CD14-positive monocyte (primary cell): ENCODE results near the gene ZBTB32. TPM values are rescaled to one million over a fixed set of nuclear protein-coding genes. Genes with fewer than 3 reads are reported as not detected.
A peak's percentile ranks its signal among the peaks of the same experiment; 100 is the strongest.

Experiments
- DNase-seq, 3 donors: peaks; one replicate each; pipeline ENCODE4 v3.0.0-alpha.2; 2011 to 2022
- H2AFZ ChIP-seq: 2 replicates; pipeline ENCODE4 v1.6.0; 2012; ENCODE audit warnings: mild to moderate bottlenecking, low read depth, low read length, inconsistent platforms; ENCODE audit not compliant: insufficient read depth, poor library complexity, severe bottlenecking
- H3K27ac ChIP-seq, 2 donors: 1 replicate in 1 of 2; 2 replicates in 1 of 2; pipeline ENCODE4 v1.5.1; 2012 to 2013; ENCODE audit warnings: low read length in 2 of 2, control low read depth in 1 of 2, inconsistent platforms in 1 of 2, low read depth in 1 of 2, mild to moderate bottlenecking in 1 of 2
- H3K27me3 ChIP-seq, 2 donors: one replicate each; pipeline versions ENCODE4 v1.6.0 to v1.6.1; 2011 to 2013; ENCODE audit warnings: low read length in 2 of 2; ENCODE audit not compliant: control insufficient read depth in 2 of 2, insufficient read depth in 2 of 2
- H3K36me3 ChIP-seq, 2 donors: replicated peaks in 1 of 2; 1 replicate in 1 of 2; 2 replicates in 1 of 2; pipeline versions ENCODE4 v1.5.1 to v1.6.1; 2012 to 2013; ENCODE audit warnings: low read length in 2 of 2, control low read depth in 1 of 2, inconsistent platforms in 1 of 2, mild to moderate bottlenecking in 1 of 2; ENCODE audit not compliant: insufficient read depth in 2 of 2, control insufficient read depth in 1 of 2
- H3K4me1 ChIP-seq, 2 donors: 1 replicate in 1 of 2; 2 replicates in 1 of 2; pipeline versions ENCODE4 v1.5.1 to v1.6.1; 2012 to 2013; ENCODE audit warnings: low read length in 2 of 2, control low read depth in 1 of 2, inconsistent platforms in 1 of 2, mild to moderate bottlenecking in 1 of 2, moderate library complexity in 1 of 2; ENCODE audit not compliant: insufficient read depth in 2 of 2, control insufficient read depth in 1 of 2
- H3K4me2 ChIP-seq: replicated peaks from 2 replicates; pipeline ENCODE3; 2012; ENCODE audit warnings: low read length, moderate library complexity, mild to moderate bottlenecking; ENCODE audit not compliant: poor library complexity, severe bottlenecking; ENCODE audit errors: extremely low read depth
- H3K4me3 ChIP-seq, 3 experiments: fragments of 200-600 bp in 1 of 3; sonication (generic) in 1 of 3; replicated peaks in 1 of 3; 1 replicate in 2 of 3; 2 replicates in 1 of 3; pipeline ENCODE4 v1.5.1; 2011 to 2013; ENCODE audit warnings: low read length in 3 of 3, mild to moderate bottlenecking in 3 of 3, control low read depth in 2 of 3, low read depth in 2 of 3, inconsistent platforms in 1 of 3, moderate library complexity in 1 of 3
- H3K79me2 ChIP-seq: 2 replicates; pipeline ENCODE4 v1.6.0; 2012; ENCODE audit warnings: mild to moderate bottlenecking, control low read depth, inconsistent platforms, low read length, moderate library complexity; ENCODE audit not compliant: insufficient read depth
- H3K9ac ChIP-seq: 2 replicates; pipeline ENCODE4 v1.6.0; 2017; ENCODE audit warnings: low read length, mild to moderate bottlenecking; ENCODE audit not compliant: insufficient read depth, poor library complexity, severe bottlenecking
- H3K9me3 ChIP-seq, 2 donors: replicated peaks in 1 of 2; 1 replicate in 1 of 2; 2 replicates in 1 of 2; pipeline versions ENCODE4 v1.5.1 to v1.6.1; 2012 to 2013; ENCODE audit warnings: low read length in 2 of 2, control low read depth in 1 of 2; ENCODE audit not compliant: control insufficient read depth in 1 of 2, insufficient read depth in 1 of 2
- H4K20me1 ChIP-seq: 2 replicates; pipeline ENCODE4 v1.6.0; 2012; ENCODE audit warnings: mild to moderate bottlenecking, low read length, control low read depth, moderate library complexity; ENCODE audit not compliant: insufficient read depth
- H3K27ac Mint-ChIP-seq, 7 donors: one replicate each; pipeline ENCODE4 v1.8.0; 2020; ENCODE audit warnings: mild to moderate bottlenecking in 7 of 7, mixed read lengths in 7 of 7, moderate library complexity in 6 of 7, inconsistent platforms in 2 of 7
- H3K27me3 Mint-ChIP-seq, 3 donors: one replicate each; pipeline ENCODE4 v1.8.0; 2021 to 2022; ENCODE audit warnings: low read depth in 3 of 3, mild to moderate bottlenecking in 3 of 3, mixed read lengths in 3 of 3, moderate library complexity in 3 of 3, inconsistent platforms in 1 of 3
- H3K36me3 Mint-ChIP-seq, 2 donors: one replicate each; pipeline ENCODE4 v1.8.0; 2020; ENCODE audit warnings: mixed read lengths in 2 of 2, inconsistent platforms in 1 of 2, mild to moderate bottlenecking in 1 of 2
- H3K4me1 Mint-ChIP-seq: one replicate; pipeline ENCODE4 v1.8.0; 2020; ENCODE audit warnings: mild to moderate bottlenecking, mixed read lengths
- H3K4me3 Mint-ChIP-seq, 2 donors: one replicate each; pipeline ENCODE4 v1.8.0; 2020; ENCODE audit warnings: mild to moderate bottlenecking in 2 of 2, mixed read lengths in 2 of 2, moderate library complexity in 1 of 2
- H3K9me3 Mint-ChIP-seq, 7 donors: one replicate each; pipeline ENCODE4 v1.8.0; 2020 to 2022; ENCODE audit warnings: mixed read lengths in 7 of 7, mild to moderate bottlenecking in 6 of 7, moderate library complexity in 6 of 7, inconsistent platforms in 2 of 7
- CTCF ChIP-seq: fragments of 200-600 bp; IDR thresholded peaks from one replicate; pipeline ENCODE4 v1.8.0; 2022; ENCODE audit warnings: antibody characterized with exemption, mild to moderate bottlenecking
- WGBS: methylation state at CpG from one replicate; pipeline ENCODE4 v1.1.5; 2013; ENCODE audit warnings: missing lambda C conversion rate; ENCODE audit not compliant: insufficient coverage; 5-methylcytosine and 5-hydroxymethylcytosine counted together
- intact Hi-C, 2 donors: fragments of 100-400 bp; cut with micrococcal nuclease; formaldehyde crosslinking; loops; one replicate each; pipeline versions ENCODE4 v1.15.0 to v1.15.1; 2023
- polyA plus RNA-seq, 3 donors: library from polyadenylated mRNA; depleted of rRNA in 1 of 3; unstranded in 2 of 3; stranded (reverse) in 1 of 3; fragments of 300-500 nt in 2 of 3; fragments of >200 nt in 1 of 3; fragmentation: Illumina TruSeq in 2 of 3; gene quantifications; 1 replicate in 2 of 3; 2 replicates in 1 of 3; pipeline ENCODE4 v1.2.3, GENCODE V29; 2012 to 2021

Gene ZBTB32
- polyA plus RNA-seq, 3 donors = 0.05 TPM; not detected in 2

GRCh38 chr19:35757749-35758608, 53.6 kb downstream of the ZBTB32 start, which contains the start of gene PROSER3:
Gene PROSER3, plus strand, starts transcription at chr19:35758176. Its CDS starts 40 bp downstream, at chr19:35758216.
- Histone ChIP-seq H3K36me3 (peaks cover 27 to 36% of the 10 kb centered on the region in 2 donors), H2AFZ (peak within 1 kb of the TSS; percentile 98), H3K9me3 (no peaks in the 10 kb centered on the region), H3K4me3 (peak within 1 kb of the TSS; percentile 91 to 100 (median 96)), H3K27ac (peak within 1 kb of the TSS; percentile 74 to 95), H3K4me1 (peaks cover 29 to 41% of the 10 kb centered on the region in 2 donors), H3K27me3 (peaks cover 9 to 21% of the 10 kb centered on the region in 2 donors), H3K79me2 (peaks cover 12% of the 10 kb centered on the region), H4K20me1 (peaks cover 12% of the 10 kb centered on the region), H3K4me2 (peak within 1 kb of the TSS; percentile 93), H3K9ac (peak within 1 kb of the TSS; percentile 91)
- peak within 1 kb of the TSS; percentile 93 to 94 for H3K4me3 Mint-ChIP-seq
- intact Hi-C loops = loop anchor here (1.0 to 10.0 kb wide), 3 partner anchors 10 to 357 kb away; partner anchors contain the start of genes ALKBH6 (in 1 of the 2), LIN37 (in 1 of the 2), OVOL3 (in 1 of the 2) and POLR2I (in 1 of the 2)
- H3K4me1 Mint-ChIP-seq = peaks cover 32% of the 10 kb centered on the region
- TF ChIP-seq CTCF = no peak
- peaks cover 0 to 8% (median 3%) of the 10 kb centered on the region in 7 donors for H3K9me3 Mint-ChIP-seq
- H3K27me3 Mint-ChIP-seq = peaks cover 18 to 30% (median 25%) of the 10 kb centered on the region in 3 donors
- DNase-seq = peak; percentile 98 to 99 (median 99)
- under 1% methylated on average over 43 of the region's 53 CpGs for WGBS
- peaks cover 33 to 46% of the 10 kb centered on the region in 2 donors for H3K36me3 Mint-ChIP-seq
- H3K27ac Mint-ChIP-seq = peak within 1 kb of the TSS; percentile 76 to 96 (median 93)

DNA sequence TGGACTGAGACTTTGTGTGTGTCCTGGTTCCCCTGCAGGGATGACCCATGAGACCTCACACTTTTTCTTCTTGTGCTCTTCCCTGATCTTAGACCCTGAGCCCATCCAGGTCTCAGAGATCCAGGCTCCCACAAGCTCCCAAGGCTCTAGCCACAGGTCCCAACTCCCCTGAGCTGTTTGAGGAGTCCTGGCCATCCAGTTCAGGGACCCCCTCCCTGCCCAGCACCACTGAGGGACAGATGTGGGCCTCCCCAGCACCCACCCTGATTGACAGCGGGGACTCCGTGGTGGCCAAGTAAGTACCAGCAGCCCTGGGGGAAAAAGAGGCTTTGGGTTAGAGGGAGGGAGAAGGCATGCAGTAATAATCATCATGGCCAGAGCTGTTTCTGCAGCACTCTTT, 55.3 kb downstream of the ZBTB32 start:
- Mint-ChIP-seq H3K9me3 (peaks cover 0 to 8% (median 3%) of the 10 kb centered on the region in 7 donors), H3K4me1 (peaks cover 32% of the 10 kb centered on the region), H3K27me3 (peaks cover 18 to 28% (median 25%) of the 10 kb centered on the region in 3 donors), H3K36me3 (peaks cover 25 to 46% of the 10 kb centered on the region in 2 donors), H3K4me3 (no peak overlapping the region), H3K27ac (peak overlapping the region in 1 of 7 donors; percentile 25)
- WGBS = no CpG with 5 or more reads among the region's 2 CpGs
- peaks cover 9 to 21% of the 10 kb centered on the region in 2 donors for H3K27me3 ChIP-seq
- peaks cover 12% of the 10 kb centered on the region for H4K20me1 ChIP-seq
- peaks cover 12 to 29% of the 10 kb centered on the region in 2 donors for H3K36me3 ChIP-seq
- peaks cover 12% of the 10 kb centered on the region for H3K79me2 ChIP-seq
- no peak overlapping the region for H3K27ac ChIP-seq
- no peak overlapping the region for H3K4me3 ChIP-seq
- no peak for TF ChIP-seq CTCF
- no peak overlapping the region for H3K4me2 ChIP-seq
- DNase-seq = no peak
- H2AFZ ChIP-seq = no peak overlapping the region
- H3K9ac ChIP-seq = no peak overlapping the region
- H3K4me1 ChIP-seq = peaks cover 29 to 41% of the 10 kb centered on the region in 2 donors
- intact Hi-C loops = loop anchor here (5.0 to 10.0 kb wide), 2 partner anchors 253 to 355 kb away; partner anchors contain the start of genes ALKBH6 (in 2 of the 2), OVOL3 (in 1 of the 2), POLR2I (in 1 of the 2) and TBCB (in 1 of the 2)
- no peaks in the 10 kb centered on the region for H3K9me3 ChIP-seq
